ENCODE data around the gene STAG1.

DNA sequence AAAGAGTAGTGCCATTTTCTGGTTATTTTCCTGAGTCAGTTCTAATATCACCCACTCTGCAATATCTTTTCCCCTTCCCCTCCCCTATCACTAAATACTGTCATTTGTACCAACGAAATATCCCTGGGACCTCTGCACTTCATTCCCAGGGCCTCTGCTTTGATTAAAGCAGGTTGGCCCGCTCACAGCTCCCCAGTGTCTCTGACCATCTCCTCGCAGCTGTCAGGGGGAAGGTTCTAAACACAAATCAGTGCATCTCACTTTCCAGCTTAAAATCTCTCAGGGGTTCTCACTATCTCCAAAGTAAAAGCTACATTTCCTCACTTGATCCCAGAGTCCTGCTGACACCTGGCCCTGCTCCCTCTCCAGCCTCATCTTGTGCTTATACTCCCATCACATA lies 38.6 kb upstream of the STAG1 start:
- TF ChIP-seq CTCF (IDR thresholded peaks at IDR 0.05; ENCODE audit: insufficient read depth, low read depth, low read length) (no peak), EZH2 (IDR thresholded peaks at IDR 0.05; ENCODE audit: insufficient read depth, low read length) (no peak)

Data from astrocyte (in vitro differentiated cells and primary cell).